ENCODE measurements around the gene GSE1. TPM values are rescaled to one million over a fixed set of nuclear protein-coding genes. Genes with fewer than 3 reads are reported as not detected.

GSE1 gene
- total RNA-seq, 3 donors from 2014 or later = 52.3 to 105 (median 60.7) TPM

DNA sequence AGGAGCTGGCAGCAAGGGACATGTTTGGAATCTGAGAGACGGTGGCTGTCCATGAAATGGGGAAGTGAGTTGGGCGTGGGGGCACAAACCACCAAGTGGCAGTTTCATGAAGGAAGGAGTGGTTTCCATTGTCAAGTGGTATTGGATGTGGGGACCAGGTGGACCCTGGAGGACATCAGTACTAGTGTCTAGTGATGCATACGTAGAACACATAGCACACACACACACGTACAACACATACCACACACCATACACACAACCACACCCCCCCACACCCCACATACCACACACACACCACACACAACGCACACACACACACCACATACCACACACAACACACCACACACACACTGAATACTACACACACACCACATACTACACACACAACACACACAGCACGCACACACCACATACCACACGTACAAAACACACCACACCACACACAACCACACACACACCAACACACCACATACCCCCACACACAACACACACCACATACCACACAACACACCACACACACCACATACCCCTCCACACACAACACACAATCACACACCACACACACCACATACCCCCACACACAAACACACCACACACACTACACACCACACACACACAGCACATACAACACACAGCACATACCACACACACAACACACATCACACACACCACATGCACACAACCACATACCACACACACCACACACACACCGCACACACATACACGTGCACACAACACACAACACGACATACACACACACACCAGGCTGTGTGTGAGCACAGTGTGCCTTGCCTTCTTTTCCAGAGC, 41.1 kb upstream of the GSE1 start:
- TF ChIP-seq POLR2AphosphoS5 (IDR thresholded peaks at IDR 0.05) = no peak
- TF ChIP-seq, protein P1, sequence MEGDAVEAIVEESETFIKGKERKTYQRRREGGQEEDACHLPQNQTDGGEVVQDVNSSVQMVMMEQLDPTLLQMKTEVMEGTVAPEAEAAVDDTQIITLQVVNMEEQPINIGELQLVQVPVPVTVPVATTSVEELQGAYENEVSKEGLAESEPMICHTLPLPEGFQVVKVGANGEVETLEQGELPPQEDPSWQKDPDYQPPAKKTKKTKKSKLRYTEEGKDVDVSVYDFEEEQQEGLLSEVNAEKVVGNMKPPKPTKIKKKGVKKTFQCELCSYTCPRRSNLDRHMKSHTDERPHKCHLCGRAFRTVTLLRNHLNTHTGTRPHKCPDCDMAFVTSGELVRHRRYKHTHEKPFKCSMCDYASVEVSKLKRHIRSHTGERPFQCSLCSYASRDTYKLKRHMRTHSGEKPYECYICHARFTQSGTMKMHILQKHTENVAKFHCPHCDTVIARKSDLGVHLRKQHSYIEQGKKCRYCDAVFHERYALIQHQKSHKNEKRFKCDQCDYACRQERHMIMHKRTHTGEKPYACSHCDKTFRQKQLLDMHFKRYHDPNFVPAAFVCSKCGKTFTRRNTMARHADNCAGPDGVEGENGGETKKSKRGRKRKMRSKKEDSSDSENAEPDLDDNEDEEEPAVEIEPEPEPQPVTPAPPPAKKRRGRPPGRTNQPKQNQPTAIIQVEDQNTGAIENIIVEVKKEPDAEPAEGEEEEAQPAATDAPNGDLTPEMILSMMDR (IDR thresholded peaks at IDR 0.05) = no peak
- no peak for TF ChIP-seq POLR2A (IDR thresholded peaks at IDR 0.05)
- intact Hi-C loops (cut with DNase I; ENCODE audit: low total_unique reads) = no loop called here
- H3K36me3 ChIP-seq = no peaks in the 10 kb centered on the region
- peaks cover 0 to 6% of the 10 kb centered on the region in 2 donors for H3K9me3 ChIP-seq
- H3K27me3 ChIP-seq = no peaks in the 10 kb centered on the region
- no peak overlapping the region for H3K4me3 ChIP-seq
- H3K4me1 ChIP-seq = peaks cover 16 to 31% of the 10 kb centered on the region in 2 donors
- no peak for DNase-seq (ENCODE audit: low spot score in 2 of 2)
- H3K27ac ChIP-seq = peak overlapping the region; percentile 79 to 93

DNA sequence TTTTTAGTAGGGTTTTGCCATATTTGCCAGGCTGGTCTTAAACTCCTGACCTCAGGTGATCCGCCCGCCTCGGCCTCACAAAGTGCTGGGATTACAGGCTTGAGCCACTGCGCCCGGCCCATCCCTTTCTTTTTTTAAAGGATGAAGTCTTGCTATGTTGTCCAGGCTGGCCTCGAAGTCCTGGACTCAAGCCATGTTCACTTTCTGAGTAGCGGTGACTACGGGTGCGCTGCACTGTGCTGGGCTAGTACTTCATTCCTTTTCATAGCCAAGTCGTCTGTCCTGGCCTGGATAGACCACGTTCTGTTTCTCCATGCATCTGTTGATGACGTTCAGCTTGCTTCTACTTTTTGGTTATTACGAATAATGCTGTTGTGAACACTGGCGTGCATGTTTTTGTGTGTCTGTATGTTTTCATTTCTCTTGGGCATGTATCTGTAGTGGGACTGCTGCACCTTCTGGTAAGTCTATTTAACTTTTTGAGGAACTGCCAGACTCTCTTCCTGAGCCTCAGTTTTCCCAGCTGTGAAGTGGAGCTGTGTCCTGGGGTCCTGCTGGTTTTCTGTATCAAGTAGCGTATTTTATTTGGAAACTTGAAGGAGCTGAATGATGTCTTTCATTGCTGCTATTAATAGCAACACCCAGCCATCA, 40.0 kb upstream of the GSE1 start:
- intact Hi-C loops (cut with DNase I; ENCODE audit: low total_unique reads) = no loop called here
- H3K27ac ChIP-seq = peak overlapping the region; percentile 86 to 93
- H3K4me3 ChIP-seq = no peak overlapping the region
- H3K36me3 ChIP-seq = no peaks in the 10 kb centered on the region
- no peak for DNase-seq (ENCODE audit: low spot score in 2 of 2)
- no peaks in the 10 kb centered on the region for H3K27me3 ChIP-seq
- H3K9me3 ChIP-seq = peaks cover 0 to 6% of the 10 kb centered on the region in 2 donors
- H3K4me1 ChIP-seq = peaks cover 16 to 31% of the 10 kb centered on the region in 2 donors
- TF ChIP-seq POLR2AphosphoS5 (IDR thresholded peaks at IDR 0.05) (no peak), POLR2A (IDR thresholded peaks at IDR 0.05) (no peak)
- TF ChIP-seq, protein P1 (IDR thresholded peaks at IDR 0.05) = no peak

DNA sequence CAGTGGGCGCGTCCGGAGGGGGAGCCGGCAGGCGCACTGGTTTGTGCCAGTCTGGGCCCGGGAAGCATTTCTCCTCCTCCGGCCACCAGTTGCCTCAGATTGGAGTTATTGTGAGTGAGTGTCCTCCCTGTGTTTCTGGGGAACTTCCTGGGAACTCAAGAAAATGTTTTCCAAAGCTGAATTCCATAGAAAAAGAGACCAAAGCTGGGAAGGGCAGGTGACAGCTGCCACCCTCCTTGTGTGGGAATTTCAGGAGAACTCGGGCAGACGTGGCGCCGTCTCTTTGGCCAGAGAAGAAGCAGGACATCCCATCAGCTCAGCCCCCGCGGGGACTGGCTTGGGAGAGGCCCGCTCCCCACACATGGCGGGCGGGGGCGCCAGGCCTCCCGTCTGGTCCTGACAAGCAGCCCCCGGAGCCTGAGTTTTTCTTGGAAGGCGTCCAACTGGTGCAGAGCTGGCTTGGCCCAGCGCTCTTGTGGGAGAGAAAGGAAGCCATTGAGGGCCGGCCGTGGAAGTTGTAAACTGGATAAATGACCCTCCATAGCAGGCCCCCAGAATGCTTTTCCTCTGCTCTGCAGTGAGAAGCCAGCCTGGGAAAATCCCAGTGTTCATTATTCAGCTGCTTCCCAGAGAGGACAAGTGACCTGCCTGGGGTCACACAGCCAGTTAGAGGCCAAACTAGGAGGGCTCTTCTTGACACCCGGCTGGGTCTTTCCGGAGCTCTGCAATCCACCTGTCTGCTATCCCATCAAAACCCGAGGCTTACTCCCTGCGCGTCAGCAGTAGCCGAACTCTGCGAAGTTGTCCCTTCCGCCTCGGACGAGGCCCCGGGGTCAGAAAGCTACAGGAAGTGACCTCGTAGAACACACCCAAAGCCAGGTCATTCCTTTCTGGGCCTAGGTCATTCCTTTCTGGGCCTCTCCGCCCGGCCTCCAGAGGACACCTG, 39.2 kb upstream of the GSE1 start:
- no peaks in the 10 kb centered on the region for H3K36me3 ChIP-seq
- peak in 1 of 3 donors; percentile 10 for TF ChIP-seq POLR2AphosphoS5 (IDR thresholded peaks at IDR 0.05)
- TF ChIP-seq, protein P1 (IDR thresholded peaks at IDR 0.05) = no peak

DNA sequence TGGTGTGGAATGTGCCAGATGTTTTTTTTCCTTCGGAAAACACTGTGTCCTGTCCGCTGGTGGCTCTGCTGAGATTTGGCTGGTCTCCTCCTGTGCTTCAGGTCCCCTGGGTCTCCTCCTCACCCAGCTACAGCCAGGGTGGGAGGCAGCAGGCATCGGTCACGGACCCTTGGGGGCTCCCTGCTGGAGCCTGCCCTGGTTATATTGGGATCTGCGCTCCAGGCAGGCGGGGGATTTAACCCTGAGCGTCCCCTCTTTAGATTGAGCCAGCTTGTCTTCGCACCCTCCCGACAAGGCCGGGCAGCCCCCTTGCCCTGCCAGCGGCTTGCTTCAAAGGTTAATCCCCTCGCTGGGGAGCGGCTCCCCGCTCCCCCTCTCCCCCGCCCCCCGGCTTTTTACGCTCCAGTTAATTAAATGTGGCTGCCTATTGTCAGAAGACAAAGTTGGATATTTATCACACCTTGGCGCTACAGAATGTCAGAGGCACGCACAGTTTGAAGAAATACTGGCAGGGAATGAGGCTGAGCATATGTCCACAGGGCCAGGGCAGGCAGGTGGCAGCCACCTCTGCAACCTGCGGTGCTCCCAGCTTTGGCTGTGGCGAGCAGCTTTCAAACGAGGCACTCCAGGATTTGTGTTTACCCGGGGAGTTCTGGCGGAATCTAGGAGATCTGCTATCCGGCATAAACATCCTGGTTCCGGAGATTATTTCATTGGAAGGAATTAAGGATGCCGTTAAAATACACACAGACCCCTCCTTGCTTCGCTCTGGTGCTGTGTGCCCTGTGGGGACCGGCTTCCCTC, 38.2 kb upstream of the GSE1 start:
- no peak for TF ChIP-seq POLR2A (IDR thresholded peaks at IDR 0.05)
- no peak for TF ChIP-seq POLR2AphosphoS5 (IDR thresholded peaks at IDR 0.05)
- TF ChIP-seq, protein P1 (IDR thresholded peaks at IDR 0.05) = no peak
- Histone ChIP-seq H3K4me1 (peaks cover 16 to 33% of the 10 kb centered on the region in 2 donors), H3K36me3 (no peaks in the 10 kb centered on the region), H3K27me3 (no peaks in the 10 kb centered on the region), H3K4me3 (peak overlapping the region in 1 of 3 donors; percentile 53), H3K9me3 (no peaks in the 10 kb centered on the region), H3K27ac (peak overlapping the region; percentile 86 to 93)
- intact Hi-C loops (cut with DNase I; ENCODE audit: low total_unique reads) = no loop called here
- no peak for DNase-seq (ENCODE audit: low spot score in 2 of 2)

More for the DNA sequence above, 39.2 kb upstream of the GSE1 start:
- H3K27me3 ChIP-seq = no peaks in the 10 kb centered on the region
- intact Hi-C loops (cut with DNase I; ENCODE audit: low total_unique reads) = no loop called here
- H3K4me1 ChIP-seq = peaks cover 16 to 31% of the 10 kb centered on the region in 2 donors
- H3K27ac ChIP-seq = peak overlapping the region; percentile 86 to 93
- peak in 1 of 2 donors; percentile 43 for DNase-seq (ENCODE audit: low spot score in 2 of 2)
- peak overlapping the region in 2 of 3 donors; percentile 22 to 53 for H3K4me3 ChIP-seq
- H3K9me3 ChIP-seq = peaks cover 0 to 6% of the 10 kb centered on the region in 2 donors

All from breast epithelium (tissue), 4 donors.